Left colon (tissue), 2 donors: Measurements from ENCODE around the gene SEMA3A. TPM values are rescaled to one million over a fixed set of nuclear protein-coding genes. Genes with fewer than 3 reads are reported as not detected.
"Not testable (repeated sequence)": the region's sequence is repeated elsewhere in the genome, so short reads cannot be mapped to it uniquely, and the experiment has no call there.

Experiments used
- ATAC-seq: fragments of 200-7000 bp; cut with Tn5 transposase; one replicate; pipeline ENCODE4 v1.9.1; 2020; ENCODE audit warnings: mild to moderate bottlenecking, moderate library complexity
- DNase-seq, 2 donors: peaks; one replicate each; pipeline ENCODE4 v3.0.0-alpha.2; 2020
- intact Hi-C, 2 donors: fragments of 100-400 bp; cut with DNase I in 1 of 2; cut with micrococcal nuclease in 1 of 2; formaldehyde crosslinking; loops; one replicate each; pipeline versions ENCODE4 v1.11.2 to v1.14.0; 2022; cut with DNase I, micrococcal nuclease
- total RNA-seq, 2 donors: library from RNA; stranded (reverse); fragmentation: NEBNext Ultra II Directional; extraction: Animal tissue kit (Norgen Biotek cat#: 25700); gene quantifications; one replicate each; pipeline ENCODE4 v1.2.1, GENCODE V29; 2021
- donor health status: DM: no; HTN: no; CAD: no.
- donor health status: DM: yes; HTN: yes; CAD: no.

The SEMA3A gene
- total RNA-seq, 2 donors from 2014 or later: 3.4 to 12.6 TPM

DNA sequence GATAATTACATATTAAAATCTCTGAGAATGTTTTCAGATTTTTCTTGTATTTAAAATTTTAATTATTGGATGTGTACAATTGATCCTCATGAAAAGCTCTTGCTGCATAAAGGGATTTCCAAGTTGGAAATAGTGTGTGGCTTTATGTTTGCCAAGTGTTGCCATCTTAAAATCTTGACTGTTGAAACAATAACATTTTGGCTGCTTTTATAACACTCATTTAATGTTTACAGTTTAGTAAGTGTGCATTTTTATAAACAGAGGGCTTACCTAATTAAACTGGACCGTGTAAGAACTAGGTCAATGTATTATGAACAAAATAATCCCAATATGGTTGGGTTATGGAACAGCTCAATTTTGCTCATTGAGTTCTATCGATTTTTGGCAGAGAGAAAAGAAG lies 23.9 kb downstream of the SEMA3A start:
- intact Hi-C loops: no loop called here
- no peak for DNase-seq
- no peak for ATAC-seq

GRCh38 chr7:84162584-84162983 lies 32.0 kb downstream of the SEMA3A start:
- ATAC-seq: no peak
- DNase-seq: no peak
- intact Hi-C loops: no loop called here

DNA sequence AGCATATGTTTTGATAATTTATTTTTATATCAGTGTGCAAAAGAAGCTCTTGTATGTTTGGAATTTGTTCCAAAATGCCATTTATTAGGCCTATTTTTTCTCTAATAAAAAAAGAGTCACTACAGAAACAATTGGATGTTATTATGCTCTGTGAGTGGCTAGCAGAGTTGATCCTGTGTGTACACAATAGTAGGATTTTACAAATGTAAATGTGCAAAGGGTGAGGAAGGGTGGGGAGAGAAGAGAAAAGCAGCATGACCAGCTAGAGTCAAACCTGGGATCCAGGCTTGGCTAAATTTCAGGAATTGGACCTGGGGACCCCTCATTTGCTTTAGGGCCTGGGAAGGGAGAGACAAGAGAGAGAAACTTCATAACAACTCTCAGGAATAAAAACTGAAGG lies 32.5 kb downstream of the SEMA3A start:
- DNase-seq (no peak), ATAC-seq (no peak)
- intact Hi-C loops: no loop called here

DNA sequence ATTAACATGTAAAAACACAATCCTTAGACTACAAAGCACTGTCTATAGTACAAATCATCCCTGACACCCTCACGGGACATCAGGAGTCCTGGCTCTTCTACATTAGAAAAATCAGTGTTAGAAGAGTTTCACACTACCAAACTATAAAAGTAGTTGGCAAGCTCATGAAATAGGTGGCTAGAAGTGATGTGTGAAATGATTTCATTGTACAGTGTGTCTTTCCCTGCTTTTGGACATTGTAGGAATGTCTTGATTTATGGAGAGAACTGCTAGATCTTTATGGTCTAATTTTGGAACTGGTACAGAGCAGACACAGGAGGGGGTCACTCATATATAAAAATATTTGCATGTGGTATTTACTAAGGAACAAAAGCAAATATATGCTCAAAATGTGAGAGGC lies 33.2 kb downstream of the SEMA3A start:
- intact Hi-C loops: no loop called here

GRCh38 chr7:84159435-84159834 lies 35.2 kb downstream of the SEMA3A start:
- DNase-seq (no peak), ATAC-seq (no peak)
- intact Hi-C loops: no loop called here

More for the DNA sequence above, 33.2 kb downstream of the SEMA3A start:
- DNase-seq (no peak), ATAC-seq (no peak)

DNA sequence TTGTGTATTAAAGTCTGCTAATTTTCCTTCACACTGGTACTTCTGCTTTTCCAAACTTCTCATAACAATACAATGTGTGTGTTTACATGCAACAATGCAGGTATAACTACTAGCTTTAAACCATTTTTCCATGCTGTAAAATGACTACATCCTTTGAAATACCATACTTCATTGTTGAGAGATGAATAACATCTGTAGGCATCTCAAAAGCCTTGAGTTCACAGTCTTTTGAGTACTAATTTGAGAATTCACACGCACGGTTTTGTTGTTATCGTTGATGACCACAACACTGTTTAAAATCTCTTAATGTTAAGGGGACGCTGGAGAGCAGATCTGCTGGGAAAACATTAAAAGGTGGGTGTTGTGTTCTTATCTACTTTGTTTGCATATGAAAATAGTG lies 37.4 kb downstream of the SEMA3A start:
- intact Hi-C loops: no loop called here
- DNase-seq: no peak
- no peak for ATAC-seq

DNA sequence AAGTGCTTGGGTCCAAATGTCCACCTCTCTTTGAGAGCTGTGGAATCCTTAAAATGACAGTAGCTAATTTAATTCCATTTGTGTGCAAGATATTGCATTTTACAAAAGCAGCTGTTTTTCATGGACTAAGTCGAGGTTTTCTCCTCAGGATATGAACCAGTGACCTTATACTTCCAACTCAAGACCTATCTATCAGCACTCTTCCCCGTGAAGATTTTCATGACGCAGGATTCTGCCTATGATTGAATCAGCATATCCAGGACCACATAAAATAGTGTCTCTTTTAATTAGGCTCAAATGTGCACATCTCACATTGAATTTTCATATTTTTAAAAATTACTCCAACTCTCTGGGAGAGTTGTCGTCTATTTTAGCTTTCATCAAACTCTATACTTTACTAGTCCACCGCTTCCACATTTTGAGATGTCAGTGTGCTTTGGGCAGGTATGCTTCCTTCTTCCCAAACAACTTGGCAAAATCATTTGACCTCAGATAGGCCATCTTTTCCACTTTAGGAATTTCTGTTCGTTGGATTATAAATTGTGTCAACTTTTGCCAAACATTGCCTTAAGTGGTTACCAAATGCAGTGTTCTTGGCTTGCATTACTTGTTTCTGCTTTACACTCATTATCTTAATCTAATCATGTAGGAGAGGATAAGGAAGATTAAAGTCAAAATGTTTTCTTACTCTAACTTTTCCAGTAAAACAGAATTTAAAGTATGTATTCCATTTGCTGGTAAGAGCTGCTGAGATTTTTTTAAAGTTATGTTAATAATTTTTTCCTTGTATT lies 39.4 kb downstream of the SEMA3A start:
- DNase-seq: no peak
- ATAC-seq: no peak
- intact Hi-C loops: no loop called here

DNA sequence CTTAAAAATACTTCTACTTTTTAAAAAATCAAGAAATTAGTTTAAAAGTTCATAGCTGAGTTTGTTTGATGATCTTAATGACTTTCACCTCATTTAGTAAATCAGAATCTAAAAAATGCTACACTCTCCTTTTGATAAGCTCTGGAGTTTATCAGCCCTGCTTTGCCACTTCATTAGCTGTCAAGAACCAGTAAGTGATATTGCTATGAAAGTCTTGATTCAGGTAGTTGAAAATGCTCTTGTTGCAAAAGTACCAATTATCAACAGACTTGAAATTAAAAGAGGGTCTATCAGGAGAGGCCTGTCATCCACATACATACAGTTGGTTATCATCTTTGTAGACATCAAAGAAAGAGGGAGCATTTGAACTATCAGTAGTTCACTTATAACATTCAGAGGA lies 41.6 kb downstream of the SEMA3A start:
- no peak for DNase-seq
- no peak for ATAC-seq
- intact Hi-C loops: no loop called here

DNA sequence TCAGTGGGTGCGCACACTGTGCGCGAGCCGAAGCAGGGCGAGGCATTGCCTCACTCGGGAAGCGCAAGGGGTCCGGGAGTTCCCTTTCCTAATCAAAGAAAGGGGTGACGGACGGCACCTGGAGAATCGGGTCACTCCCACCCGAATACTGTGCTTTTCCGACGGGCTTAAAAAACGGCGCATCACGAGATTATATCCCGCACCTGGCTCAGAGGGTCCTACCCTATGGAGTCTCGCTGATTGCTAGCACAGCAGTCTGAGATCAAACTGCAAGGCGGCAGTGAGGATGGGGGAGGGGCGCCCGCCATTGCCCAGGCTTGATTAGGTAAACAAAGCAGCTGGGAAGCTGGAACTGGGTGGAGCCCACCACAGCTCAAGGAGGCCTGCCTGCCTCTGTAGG lies 44.2 kb downstream of the SEMA3A start:
- DNase-seq, ATAC-seq, intact Hi-C loops: not testable (repeated sequence)

DNA sequence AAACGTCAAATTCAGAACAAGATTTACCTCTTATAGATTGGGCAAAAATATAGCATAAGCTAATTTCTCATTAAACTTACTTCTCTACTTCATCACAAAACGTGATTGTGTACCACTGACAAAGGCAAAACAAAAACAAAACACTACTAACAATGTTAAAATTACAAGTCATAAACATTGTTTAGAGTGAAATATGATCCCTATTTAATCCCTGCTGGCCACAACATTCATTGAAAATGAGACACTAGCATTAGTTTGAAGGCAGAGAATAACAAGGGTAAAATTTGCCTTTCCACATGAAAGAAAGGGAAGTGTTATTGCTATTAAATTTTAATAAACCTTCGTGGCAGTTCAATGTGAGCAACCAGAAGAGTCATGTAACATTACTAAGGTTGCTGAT lies 45.0 kb downstream of the SEMA3A start:
- intact Hi-C loops: no loop called here
- no peak for DNase-seq
- no peak for ATAC-seq

- DNase-seq (no peak), ATAC-seq (no peak)
- intact Hi-C loops: no loop called here
Observed at GRCh38 chr7:84145892-84146291, 48.7 kb downstream of the SEMA3A start.

- intact Hi-C loops: no loop called here
- ATAC-seq: no peak
Observed at GRCh38 chr7:84144935-84145334, 49.7 kb downstream of the SEMA3A start.

GRCh38 chr7:84144480-84144879 lies 50.1 kb downstream of the SEMA3A start:
- ATAC-seq (no peak), DNase-seq (no peak)
- intact Hi-C loops: no loop called here

More at GRCh38 chr7:84144935-84145334, 49.7 kb downstream of the SEMA3A start:
- DNase-seq: no peak

DNA sequence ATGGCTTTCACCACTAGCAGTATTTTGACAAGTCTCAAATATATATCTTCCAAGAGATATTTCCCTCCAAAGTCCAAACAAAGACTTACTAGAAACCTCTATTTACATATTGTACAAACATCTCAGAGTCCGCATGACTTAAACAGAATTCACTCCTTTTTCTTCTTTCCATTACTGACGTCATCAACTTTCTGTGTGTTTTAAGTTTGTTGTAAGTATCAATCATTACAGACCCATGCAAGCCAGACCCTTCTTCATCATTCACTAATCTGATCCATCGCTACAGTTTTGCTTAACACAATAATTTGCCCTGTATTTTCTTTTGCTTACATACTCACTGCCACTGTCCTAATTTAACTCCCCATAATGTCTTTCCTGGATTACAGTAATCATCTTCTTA lies 51.9 kb downstream of the SEMA3A start:
- ATAC-seq: no peak

GRCh38 chr7:84139986-84140729 lies 54.4 kb downstream of the SEMA3A start:
- no peak for ATAC-seq
- intact Hi-C loops: no loop called here

More for the DNA sequence above, 51.9 kb downstream of the SEMA3A start:
- no peak for DNase-seq
- intact Hi-C loops: no loop called here

GRCh38 chr7:84138411-84138810 lies 56.2 kb downstream of the SEMA3A start:
- intact Hi-C loops: no loop called here
- no peak for ATAC-seq
- no peak for DNase-seq

More at GRCh38 chr7:84139986-84140729, 54.4 kb downstream of the SEMA3A start:
- DNase-seq: no peak

GRCh38 chr7:84137812-84138211 lies 56.8 kb downstream of the SEMA3A start:
- intact Hi-C loops: no loop called here
- ATAC-seq: no peak

DNA sequence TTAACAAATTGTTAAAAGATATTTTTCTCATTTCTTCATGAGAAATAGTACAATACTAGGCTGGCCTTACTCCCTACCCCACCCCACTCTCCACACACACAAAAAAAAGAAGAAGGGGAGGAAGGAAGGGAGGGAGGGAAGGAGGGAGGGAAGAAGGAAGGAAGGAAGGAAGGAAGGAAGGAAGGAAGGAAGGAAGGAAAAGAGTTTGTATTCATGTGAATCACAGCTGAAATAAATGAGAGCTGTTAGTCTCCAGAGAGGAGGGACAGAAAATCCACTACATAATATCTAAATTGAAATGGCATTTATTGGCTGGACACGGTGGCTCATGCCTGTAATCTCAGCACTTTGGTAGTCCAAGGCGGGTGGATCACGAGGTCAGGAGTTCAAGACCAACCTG lies 57.8 kb downstream of the SEMA3A start:
- no peak for ATAC-seq
- no peak for DNase-seq
- intact Hi-C loops: no loop called here

More at GRCh38 chr7:84137812-84138211, 56.8 kb downstream of the SEMA3A start:
- DNase-seq: no peak

- intact Hi-C loops: no loop called here
- DNase-seq (no peak), ATAC-seq (no peak)
Observed at GRCh38 chr7:84136336-84136735, 58.3 kb downstream of the SEMA3A start.

DNA sequence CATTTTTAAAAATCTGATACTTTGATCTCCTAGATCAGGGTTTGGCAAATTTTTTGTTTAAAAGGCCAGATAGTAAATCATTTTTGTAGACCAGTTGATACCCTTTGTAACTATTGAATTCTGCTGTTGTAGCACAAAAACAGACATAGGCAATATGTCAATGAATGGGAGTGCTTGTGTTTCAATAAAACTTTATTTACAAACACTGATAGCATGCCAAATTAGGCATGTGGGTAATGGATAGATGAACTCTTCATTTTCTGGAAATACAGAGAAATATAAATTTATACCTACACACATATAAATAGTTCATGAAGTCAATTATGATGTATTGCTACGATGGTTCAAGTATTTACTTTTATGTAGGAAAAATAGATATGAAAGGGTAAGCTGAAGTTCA lies 60.4 kb downstream of the SEMA3A start:
- ATAC-seq (no peak), DNase-seq (no peak)
- intact Hi-C loops: no loop called here
